Measurements from ENCODE around the gene MEOX1.
A peak's percentile ranks its signal among the peaks of the same experiment; 100 is the strongest.

MEOX1 gene

GRCh38 chr17:43679401-43679800 lies 17.7 kb upstream of the MEOX1 start:
- no peak for DNase-seq

GRCh38 chr17:43676471-43676870 lies 14.7 kb upstream of the MEOX1 start:
- DNase-seq: no peak

GRCh38 chr17:43674394-43674793 lies 12.7 kb upstream of the MEOX1 start:
- DNase-seq: no peak

- DNase-seq: peak; percentile 52
Observed at GRCh38 chr17:43673516-43674323, 12.0 kb upstream of the MEOX1 start.

- no peak for DNase-seq
Observed at GRCh38 chr17:43671755-43672519, 10.2 kb upstream of the MEOX1 start.

- no peak for DNase-seq
Observed at GRCh38 chr17:43671031-43671692, 9.4 kb upstream of the MEOX1 start.

GRCh38 chr17:43670645-43671030 lies 8.9 kb upstream of the MEOX1 start:
- no peak for DNase-seq

- DNase-seq: no peak
Observed at GRCh38 chr17:43669971-43670644, 8.4 kb upstream of the MEOX1 start.

- DNase-seq: no peak
Observed at GRCh38 chr17:43667947-43668348, 6.2 kb upstream of the MEOX1 start.

- no peak for DNase-seq
Observed at GRCh38 chr17:43667506-43667905, 5.8 kb upstream of the MEOX1 start.

- no peak for DNase-seq
Observed at GRCh38 chr17:43665937-43666236, 4.2 kb upstream of the MEOX1 start.

- no peak for DNase-seq
Observed at GRCh38 chr17:43665084-43665936, 3.6 kb upstream of the MEOX1 start.

GRCh38 chr17:43664096-43664495 lies 2.4 kb upstream of the MEOX1 start:
- DNase-seq: no peak

GRCh38 chr17:43663383-43663782 lies 1.7 kb upstream of the MEOX1 start:
- DNase-seq: no peak

- no peak for DNase-seq
Observed at GRCh38 chr17:43662413-43663141, 855 bp upstream of the MEOX1 start.

GRCh38 chr17:43660816-43661493 lies 767 bp downstream of the MEOX1 start:
- DNase-seq: no peak

GRCh38 chr17:43659823-43660617 lies 1.7 kb downstream of the MEOX1 start:
- DNase-seq: no peak

- DNase-seq: no peak
Observed at GRCh38 chr17:43658900-43659299, 2.8 kb downstream of the MEOX1 start.

- no peak for DNase-seq
Observed at GRCh38 chr17:43655693-43656255, 5.9 kb downstream of the MEOX1 start.

GRCh38 chr17:43652124-43652480 lies 9.6 kb downstream of the MEOX1 start:
- DNase-seq: no peak
